ENCODE data around the gene RBM22. TPM values are rescaled to one million over a fixed set of nuclear protein-coding genes. Genes with fewer than 3 reads are reported as not detected.
A peak's percentile ranks its signal among the peaks of the same experiment; 100 is the strongest.
"Not testable (repeated sequence)": the region's sequence is repeated elsewhere in the genome, so short reads cannot be mapped to it uniquely, and the experiment has no call there.

Gene RBM22
- 41.6 and 43.6 TPM in 2 replicates for total RNA-seq
- long read RNA-seq, transcript RBM22-201 (11 exons, 2,342 nt), result major isoform, 8 of 25 reads
- long read RNA-seq, partial matches to known transcripts, result 13 of 25 reads
- long read RNA-seq, other reads (novel, unspliced or antisense), result 3 of 25 reads

- DNase-seq (ENCODE audit: extremely low spot score, unreplicated experiment), result peak; percentile 96
- Mint-ChIP-seq H3K4me3 (ENCODE audit: unreplicated experiment) (no peak within 1 kb of the TSS), H3K27ac (ENCODE audit: unreplicated experiment) (no peak within 1 kb of the TSS), H3K4me1 (ENCODE audit: unreplicated experiment) (peaks cover 10% of the 10 kb centered on the region), H3K36me3 (ENCODE audit: unreplicated experiment) (peaks cover 16% of the 10 kb centered on the region), H3K9me3 (ENCODE audit: unreplicated experiment) (no peaks in the 10 kb centered on the region), H3K27me3 (ENCODE audit: unreplicated experiment) (no peaks in the 10 kb centered on the region)
- peak; percentile 79 for TF ChIP-seq CTCF (IDR thresholded peaks at IDR 0.05)
These were observed at the start of gene RBM22 for GRCh38 chr5:150700594-150701377. RBM22 (minus strand) TSS chr5:150701062; CDS start chr5:150700985, 77 bp downstream.

GRCh38 chr5:150750469-150750868, 49.6 kb upstream of the RBM22 start:
- H3K4me1 Mint-ChIP-seq (ENCODE audit: unreplicated experiment), result peaks cover 4% of the 10 kb centered on the region
- H3K27me3 Mint-ChIP-seq (ENCODE audit: unreplicated experiment), result no peaks in the 10 kb centered on the region
- H3K36me3 Mint-ChIP-seq (ENCODE audit: unreplicated experiment), result peaks cover 42% of the 10 kb centered on the region

GRCh38 chr5:150743142-150743488, 42.3 kb upstream of the RBM22 start:
- not testable (repeated sequence) for H3K9me3 Mint-ChIP-seq (ENCODE audit: unreplicated experiment); H3K4me1 Mint-ChIP-seq (ENCODE audit: unreplicated experiment); H3K4me3 Mint-ChIP-seq (ENCODE audit: unreplicated experiment); DNase-seq (ENCODE audit: extremely low spot score, unreplicated experiment); H3K27me3 Mint-ChIP-seq (ENCODE audit: unreplicated experiment); H3K27ac Mint-ChIP-seq (ENCODE audit: unreplicated experiment)
- peaks cover 20% of the 10 kb centered on the region for H3K36me3 Mint-ChIP-seq (ENCODE audit: unreplicated experiment)

More at GRCh38 chr5:150750469-150750868, 49.6 kb upstream of the RBM22 start:
- no peak overlapping the region for H3K27ac Mint-ChIP-seq (ENCODE audit: unreplicated experiment)
- H3K9me3 Mint-ChIP-seq (ENCODE audit: unreplicated experiment), result peaks cover 1% of the 10 kb centered on the region
- DNase-seq (ENCODE audit: extremely low spot score, unreplicated experiment), result no peak
- H3K4me3 Mint-ChIP-seq (ENCODE audit: unreplicated experiment), result no peak overlapping the region
- no peak for TF ChIP-seq CTCF (IDR thresholded peaks at IDR 0.05)

GRCh38 chr5:150742455-150743141, 41.7 kb upstream of the RBM22 start:
- not testable (repeated sequence) for H3K27ac Mint-ChIP-seq (ENCODE audit: unreplicated experiment); H3K4me1 Mint-ChIP-seq (ENCODE audit: unreplicated experiment); H3K4me3 Mint-ChIP-seq (ENCODE audit: unreplicated experiment); DNase-seq (ENCODE audit: extremely low spot score, unreplicated experiment); H3K9me3 Mint-ChIP-seq (ENCODE audit: unreplicated experiment); H3K27me3 Mint-ChIP-seq (ENCODE audit: unreplicated experiment)
- peaks cover 23% of the 10 kb centered on the region for H3K36me3 Mint-ChIP-seq (ENCODE audit: unreplicated experiment)

GRCh38 chr5:150740992-150741391, 40.1 kb upstream of the RBM22 start:
- Mint-ChIP-seq H3K4me1 (ENCODE audit: unreplicated experiment) (peaks cover 3% of the 10 kb centered on the region), H3K9me3 (ENCODE audit: unreplicated experiment) (peaks cover 11% of the 10 kb centered on the region), H3K36me3 (ENCODE audit: unreplicated experiment) (peaks cover 38% of the 10 kb centered on the region), H3K27ac (ENCODE audit: unreplicated experiment) (no peak overlapping the region), H3K27me3 (ENCODE audit: unreplicated experiment) (no peaks in the 10 kb centered on the region), H3K4me3 (ENCODE audit: unreplicated experiment) (no peak overlapping the region)
- DNase-seq (ENCODE audit: extremely low spot score, unreplicated experiment), result no peak
- no peak for TF ChIP-seq CTCF (IDR thresholded peaks at IDR 0.05)

GRCh38 chr5:150738862-150739261, 38.0 kb upstream of the RBM22 start:
- Mint-ChIP-seq H3K9me3 (ENCODE audit: unreplicated experiment) (peaks cover 9% of the 10 kb centered on the region), H3K27ac (ENCODE audit: unreplicated experiment) (no peak overlapping the region), H3K4me1 (ENCODE audit: unreplicated experiment) (peaks cover 3% of the 10 kb centered on the region), H3K4me3 (ENCODE audit: unreplicated experiment) (no peak overlapping the region), H3K27me3 (ENCODE audit: unreplicated experiment) (no peaks in the 10 kb centered on the region), H3K36me3 (ENCODE audit: unreplicated experiment) (peaks cover 47% of the 10 kb centered on the region)
- no peak for DNase-seq (ENCODE audit: extremely low spot score, unreplicated experiment)
- TF ChIP-seq CTCF (IDR thresholded peaks at IDR 0.05), result no peak

All from osteocyte (in vitro differentiated cells).